NCI-H128 (cell line): ENCODE data around the gene NF1.
A peak's percentile ranks its signal among the peaks of the same experiment; 100 is the strongest.
"Not testable (repeated sequence)": the region's sequence is repeated elsewhere in the genome, so short reads cannot be mapped to it uniquely, and the experiment has no call there.

ENCODE experiments used
- DNase-seq: peaks from one replicate; lab custom pipeline; 2025; ENCODE audit not compliant: unreplicated experiment; lab: John Stamatoyannopoulos, UW

NF1 gene, protein sequence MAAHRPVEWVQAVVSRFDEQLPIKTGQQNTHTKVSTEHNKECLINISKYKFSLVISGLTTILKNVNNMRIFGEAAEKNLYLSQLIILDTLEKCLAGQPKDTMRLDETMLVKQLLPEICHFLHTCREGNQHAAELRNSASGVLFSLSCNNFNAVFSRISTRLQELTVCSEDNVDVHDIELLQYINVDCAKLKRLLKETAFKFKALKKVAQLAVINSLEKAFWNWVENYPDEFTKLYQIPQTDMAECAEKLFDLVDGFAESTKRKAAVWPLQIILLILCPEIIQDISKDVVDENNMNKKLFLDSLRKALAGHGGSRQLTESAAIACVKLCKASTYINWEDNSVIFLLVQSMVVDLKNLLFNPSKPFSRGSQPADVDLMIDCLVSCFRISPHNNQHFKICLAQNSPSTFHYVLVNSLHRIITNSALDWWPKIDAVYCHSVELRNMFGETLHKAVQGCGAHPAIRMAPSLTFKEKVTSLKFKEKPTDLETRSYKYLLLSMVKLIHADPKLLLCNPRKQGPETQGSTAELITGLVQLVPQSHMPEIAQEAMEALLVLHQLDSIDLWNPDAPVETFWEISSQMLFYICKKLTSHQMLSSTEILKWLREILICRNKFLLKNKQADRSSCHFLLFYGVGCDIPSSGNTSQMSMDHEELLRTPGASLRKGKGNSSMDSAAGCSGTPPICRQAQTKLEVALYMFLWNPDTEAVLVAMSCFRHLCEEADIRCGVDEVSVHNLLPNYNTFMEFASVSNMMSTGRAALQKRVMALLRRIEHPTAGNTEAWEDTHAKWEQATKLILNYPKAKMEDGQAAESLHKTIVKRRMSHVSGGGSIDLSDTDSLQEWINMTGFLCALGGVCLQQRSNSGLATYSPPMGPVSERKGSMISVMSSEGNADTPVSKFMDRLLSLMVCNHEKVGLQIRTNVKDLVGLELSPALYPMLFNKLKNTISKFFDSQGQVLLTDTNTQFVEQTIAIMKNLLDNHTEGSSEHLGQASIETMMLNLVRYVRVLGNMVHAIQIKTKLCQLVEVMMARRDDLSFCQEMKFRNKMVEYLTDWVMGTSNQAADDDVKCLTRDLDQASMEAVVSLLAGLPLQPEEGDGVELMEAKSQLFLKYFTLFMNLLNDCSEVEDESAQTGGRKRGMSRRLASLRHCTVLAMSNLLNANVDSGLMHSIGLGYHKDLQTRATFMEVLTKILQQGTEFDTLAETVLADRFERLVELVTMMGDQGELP (N-terminal part only)

DNA sequence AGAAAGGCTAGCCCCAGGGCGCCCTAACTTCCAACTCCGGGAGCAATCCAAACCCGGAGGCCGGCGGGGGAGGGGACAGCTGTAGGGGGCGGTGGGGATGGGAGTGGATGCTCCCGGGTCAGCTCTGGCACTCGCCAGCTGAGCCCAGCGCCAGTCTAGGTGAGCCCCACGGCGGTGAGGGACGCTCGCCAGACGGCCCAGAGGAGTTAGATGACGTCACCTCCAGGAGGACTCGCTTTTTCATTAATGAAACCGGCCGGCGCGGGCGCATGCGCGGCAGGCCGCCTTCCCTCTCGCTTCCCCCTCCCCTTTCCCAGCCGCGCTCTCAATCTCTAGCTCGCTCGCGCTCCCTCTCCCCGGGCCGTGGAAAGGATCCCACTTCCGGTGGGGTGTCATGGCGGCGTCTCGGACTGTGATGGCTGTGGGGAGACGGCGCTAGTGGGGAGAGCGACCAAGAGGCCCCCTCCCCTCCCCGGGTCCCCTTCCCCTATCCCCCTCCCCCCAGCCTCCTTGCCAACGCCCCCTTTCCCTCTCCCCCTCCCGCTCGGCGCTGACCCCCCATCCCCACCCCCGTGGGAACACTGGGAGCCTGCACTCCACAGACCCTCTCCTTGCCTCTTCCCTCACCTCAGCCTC, at the start of gene NF1:
NF1 (plus strand) TSS at position 378 of the 636 bp plus-strand sequence. CDS start 333 bp downstream, outside the sequence.
- peak; percentile 80 for DNase-seq

DNA sequence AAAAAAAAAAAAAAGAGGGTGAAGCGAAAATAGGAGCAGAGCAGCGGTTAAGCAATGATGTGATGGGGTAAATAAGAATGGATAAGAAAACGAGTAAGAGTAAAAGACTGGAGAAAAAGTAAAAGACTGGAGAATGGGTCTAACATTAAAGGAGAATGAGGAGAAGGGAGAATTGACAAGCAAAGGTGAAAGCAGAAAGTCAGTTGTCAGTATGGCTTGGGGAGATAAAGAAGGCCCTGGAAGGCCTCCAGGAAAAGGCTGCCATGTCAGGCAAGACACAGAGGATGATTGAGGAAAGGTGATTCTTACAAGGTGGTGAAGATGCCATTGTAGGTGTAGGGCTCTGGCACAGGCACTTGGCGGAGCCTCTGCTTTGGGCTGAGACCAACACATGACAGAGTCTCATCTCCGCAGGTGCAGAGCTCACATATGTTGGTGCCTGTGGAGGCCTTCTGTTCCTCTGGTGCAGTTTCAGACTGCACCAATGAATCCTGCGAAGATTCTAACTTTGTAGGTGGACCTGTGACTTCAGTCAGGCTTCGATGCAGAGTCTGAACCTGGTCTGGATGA, 47.8 kb upstream of the NF1 start:
- not testable (repeated sequence) for DNase-seq

DNA sequence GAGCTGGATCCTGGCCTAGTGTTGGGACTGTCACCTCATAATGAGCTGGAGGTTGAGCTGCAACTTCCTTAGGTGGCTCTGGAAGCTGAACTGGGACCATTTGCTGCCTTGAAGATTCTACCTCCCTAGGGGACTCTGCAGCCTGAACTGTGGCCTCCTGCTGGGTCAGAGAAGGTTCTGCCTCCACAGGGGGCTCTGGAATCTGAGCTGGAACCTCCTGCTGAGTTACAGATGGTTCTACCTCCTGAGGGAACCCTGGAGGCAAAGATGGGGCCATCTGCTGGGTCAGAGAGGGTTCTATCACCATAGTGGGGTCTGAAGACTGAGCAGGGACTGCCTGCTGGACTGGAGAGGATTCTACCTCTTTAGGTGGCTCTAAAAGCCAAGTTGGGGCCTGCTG, 46.6 kb upstream of the NF1 start:
- no peak for DNase-seq

DNA sequence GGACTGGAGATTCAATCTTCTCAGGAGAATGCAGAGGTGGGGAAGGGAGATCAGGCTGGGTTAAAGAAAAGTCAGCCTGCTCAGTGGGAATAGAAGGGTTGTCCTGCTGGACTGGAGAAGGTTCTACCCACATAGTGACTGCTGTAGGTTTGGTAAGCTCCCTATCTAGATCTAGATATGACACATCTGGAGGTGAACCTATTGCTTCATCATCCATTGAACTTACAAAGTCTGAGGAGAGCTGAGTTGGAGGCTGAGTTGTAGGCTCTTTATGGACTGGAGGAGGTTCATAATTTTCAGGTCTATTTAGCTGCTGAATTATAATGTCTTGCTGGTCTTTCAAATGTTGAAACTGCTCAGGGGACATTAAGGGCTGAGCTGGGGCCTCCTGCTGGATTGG, 46.0 kb upstream of the NF1 start:
- no peak for DNase-seq

DNA sequence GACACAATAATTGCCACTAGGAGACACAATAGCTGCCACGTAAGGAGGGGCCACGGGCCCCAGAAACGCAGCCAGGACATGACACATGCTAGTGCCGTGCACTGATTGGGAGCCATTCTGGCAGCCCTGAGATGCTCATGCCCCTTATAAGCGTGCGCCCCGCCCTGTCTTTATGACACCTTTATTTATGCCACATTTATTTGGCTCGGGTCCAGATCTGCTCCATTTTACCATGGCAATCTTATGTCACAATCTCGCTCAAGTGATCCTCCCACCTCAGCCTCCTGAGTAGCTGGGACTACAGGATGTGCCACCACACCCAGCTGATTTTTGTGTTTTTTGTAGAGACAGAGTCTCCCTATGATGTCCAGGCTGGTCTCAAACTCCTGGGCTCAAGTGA, 43.8 kb upstream of the NF1 start:
- no peak for DNase-seq

DNA sequence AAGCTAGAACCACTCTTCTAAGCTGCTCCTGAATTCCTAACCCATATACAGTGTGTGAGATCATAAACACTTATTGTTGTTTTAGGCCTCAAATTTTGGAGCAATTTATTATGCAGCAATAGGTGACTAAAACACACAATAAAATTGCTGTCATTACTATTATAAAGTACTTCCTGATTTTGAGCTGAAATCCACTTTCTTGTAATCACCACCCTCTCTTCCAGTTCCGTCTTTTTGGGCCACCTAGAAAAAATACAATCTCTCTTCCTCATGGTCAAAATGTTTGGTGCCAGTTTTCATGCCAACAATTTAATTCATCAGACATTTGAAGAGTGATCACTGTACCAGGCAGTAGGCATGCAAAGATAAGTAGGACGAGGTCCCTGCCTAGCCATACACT, 43.3 kb upstream of the NF1 start:
- no peak for DNase-seq

DNA sequence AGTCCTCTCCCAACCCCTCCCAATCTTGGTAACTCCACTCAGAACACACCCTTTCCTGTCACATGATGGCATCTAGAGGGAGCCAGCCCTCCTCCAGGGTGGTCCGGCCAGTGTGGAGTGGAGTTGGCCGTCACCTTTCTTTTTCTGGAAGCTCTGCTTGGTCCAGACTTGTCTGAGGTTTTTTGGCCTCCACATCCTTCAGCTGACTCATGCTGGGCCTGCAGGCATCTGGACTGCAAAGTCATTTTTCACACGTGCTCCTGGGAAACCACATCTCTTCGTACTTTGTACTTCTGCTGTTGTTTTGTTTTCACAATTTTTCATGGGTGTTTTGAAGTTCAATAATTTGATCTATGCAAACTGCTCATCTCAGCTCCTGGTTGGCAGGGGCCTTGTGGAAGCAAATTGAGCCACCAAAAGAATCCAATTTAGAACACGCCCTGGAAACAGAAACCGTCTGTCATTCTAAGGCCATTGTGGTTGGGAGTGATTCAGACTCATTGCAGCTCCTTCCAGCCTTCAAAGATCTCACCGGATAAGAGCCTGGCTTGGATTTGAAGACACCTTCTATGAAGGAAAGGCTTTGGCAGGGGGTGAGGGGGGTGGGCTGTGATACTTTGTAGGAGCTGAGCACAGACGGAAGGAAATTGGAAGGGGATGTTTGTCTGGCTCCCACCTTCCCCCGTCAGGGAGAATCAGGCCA, 42.4 kb upstream of the NF1 start:
- DNase-seq, result no peak

DNA sequence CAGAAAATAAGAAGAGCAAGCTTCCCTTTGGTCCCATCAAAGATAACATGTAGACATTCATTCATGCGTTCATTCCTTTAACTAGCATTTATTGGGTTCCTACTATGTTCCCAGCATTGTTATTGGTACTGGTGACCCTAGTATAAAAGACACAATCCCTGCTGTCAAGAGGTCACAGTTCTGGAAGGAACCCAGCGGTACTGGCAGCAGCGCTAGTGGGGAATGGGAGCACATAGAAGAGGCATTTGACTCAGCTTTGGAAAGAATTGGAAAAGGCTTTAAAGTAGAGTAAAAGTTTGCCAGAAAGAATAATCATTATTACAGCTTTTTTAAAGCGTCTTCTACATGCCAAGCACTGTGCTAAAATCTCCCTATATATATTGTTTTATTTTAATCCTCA, 41.7 kb upstream of the NF1 start:
- no peak for DNase-seq

DNA sequence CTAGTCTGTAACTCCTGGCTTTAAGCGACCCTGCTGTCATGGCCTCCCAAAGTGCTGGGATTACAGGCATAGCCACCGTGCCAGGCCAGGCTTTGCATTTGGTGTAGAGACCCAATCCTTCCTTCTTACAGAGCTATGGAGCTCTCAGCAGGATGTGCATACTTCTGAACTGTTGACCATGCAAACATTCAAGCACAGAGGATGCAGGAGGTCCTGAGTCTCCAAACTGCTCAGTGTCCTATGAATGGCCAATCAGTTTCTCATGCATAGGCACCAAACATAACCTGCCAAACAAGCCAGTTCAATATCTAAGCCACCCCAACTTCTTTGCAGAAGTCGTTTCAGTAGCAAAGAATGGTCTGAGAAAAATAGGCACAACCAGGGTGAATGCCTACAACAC, 40.0 kb upstream of the NF1 start:
- no peak for DNase-seq

DNA sequence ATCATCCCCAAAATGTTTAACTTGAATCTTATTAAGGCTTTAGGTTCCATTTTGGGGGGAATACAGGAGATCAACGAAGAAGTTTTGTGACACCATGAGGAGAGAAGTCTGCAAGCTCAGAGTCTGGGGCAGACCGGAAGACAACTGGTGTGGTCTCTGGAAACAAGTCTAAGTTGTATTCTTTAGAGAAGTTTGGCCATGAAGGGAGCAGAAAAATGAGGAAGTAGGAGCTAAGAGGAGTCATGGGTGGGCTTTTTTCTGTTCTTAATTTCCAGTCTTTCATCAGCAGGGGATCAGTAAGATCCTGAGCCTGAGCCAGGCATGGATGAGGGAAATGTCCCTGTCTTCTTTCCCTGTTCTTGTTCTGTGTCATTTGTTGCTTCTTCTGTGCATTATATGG, 35.8 kb upstream of the NF1 start:
- DNase-seq, result no peak

DNA sequence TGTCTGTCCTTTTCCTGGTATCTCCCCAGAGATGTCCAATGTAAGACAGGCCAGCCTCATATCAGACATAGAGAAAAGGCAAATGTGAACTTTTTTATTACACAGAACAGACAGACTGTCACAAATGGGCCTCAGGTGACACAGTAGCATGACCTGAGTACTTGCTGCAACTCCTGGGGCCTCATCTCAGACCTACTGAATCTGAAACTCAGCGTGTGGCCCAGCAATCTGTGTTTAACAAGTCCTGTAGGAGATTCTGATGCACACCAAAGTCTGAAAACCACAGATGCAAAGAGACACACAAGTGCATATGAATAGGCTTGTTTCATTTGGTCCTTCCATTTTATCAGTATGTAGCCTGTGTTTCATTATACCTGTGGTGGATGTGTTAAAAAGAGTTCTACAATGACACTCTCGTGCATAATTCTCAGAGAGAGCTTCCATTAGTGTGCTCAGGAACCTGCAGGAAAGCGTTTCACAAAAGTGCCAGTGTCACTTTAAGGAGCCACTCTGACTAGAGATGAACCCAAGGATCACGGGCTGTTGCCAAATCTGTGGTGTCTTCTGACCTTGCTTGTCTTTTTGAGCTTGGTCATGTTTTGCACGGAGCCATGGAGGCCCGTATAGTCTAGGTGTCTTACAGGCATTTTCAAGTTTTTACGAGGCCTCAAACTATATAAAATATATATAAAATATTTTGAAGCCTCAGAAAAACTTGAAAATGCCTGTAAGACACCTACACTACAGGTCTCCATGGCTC, 33.8 kb upstream of the NF1 start:
- DNase-seq, result no peak

DNA sequence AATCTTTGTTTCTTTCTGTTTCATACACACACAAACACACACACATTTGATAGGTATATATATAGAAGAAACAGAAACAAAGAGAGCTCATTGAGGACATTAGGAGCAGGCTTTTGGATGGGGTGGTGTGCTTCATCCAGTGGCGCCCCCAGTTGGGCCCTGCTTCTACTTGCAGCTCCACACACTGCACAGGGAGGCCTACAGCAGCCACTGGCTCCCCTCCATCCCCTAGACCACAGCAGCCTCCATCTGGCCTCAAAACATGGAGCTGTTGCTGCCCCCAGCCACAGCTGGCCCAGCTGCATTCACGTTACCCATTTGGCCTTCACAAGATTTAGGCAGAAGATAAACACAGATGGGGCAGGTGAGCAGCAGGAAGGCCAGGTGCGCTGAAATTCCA, 33.1 kb upstream of the NF1 start:
- DNase-seq, result no peak

DNA sequence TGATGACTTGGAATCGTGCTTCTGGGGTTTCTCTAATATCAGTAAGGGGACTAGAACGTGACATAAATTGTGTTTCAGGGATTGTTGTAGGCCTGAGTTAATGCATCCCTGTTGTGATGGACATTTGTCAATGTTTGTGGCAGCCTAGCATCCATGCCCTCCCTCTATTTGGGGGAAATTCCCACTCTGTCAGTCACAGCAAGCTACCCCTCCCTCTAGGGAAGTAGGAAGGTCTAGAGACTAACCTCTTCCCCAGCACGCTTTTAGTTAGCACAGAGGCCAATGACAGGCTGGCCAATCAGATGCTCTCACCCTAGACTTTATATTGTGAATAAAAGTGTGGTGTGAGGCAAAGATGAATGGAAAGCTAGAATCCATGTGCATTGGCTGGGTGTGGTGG, 32.4 kb upstream of the NF1 start:
- no peak for DNase-seq

DNA sequence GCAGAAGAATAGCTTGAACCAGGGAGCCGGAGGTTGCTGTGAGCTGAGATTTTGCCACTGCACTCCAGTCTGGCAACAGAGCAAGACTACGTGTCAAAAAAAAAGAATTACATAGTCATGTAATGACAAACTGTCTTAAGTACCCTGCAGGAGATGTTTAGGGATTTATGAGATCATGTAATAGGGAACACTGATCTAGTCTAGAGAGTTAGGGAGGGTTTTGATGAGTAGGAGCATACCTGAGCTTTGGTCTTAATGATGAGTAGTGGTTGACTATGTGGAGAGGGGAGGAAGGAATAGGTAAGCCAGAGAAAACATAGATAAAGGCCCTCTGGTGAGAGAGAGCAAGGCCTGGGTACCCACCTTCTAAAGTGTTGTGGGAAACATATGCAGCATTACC, 30.1 kb upstream of the NF1 start:
- DNase-seq, result no peak

DNA sequence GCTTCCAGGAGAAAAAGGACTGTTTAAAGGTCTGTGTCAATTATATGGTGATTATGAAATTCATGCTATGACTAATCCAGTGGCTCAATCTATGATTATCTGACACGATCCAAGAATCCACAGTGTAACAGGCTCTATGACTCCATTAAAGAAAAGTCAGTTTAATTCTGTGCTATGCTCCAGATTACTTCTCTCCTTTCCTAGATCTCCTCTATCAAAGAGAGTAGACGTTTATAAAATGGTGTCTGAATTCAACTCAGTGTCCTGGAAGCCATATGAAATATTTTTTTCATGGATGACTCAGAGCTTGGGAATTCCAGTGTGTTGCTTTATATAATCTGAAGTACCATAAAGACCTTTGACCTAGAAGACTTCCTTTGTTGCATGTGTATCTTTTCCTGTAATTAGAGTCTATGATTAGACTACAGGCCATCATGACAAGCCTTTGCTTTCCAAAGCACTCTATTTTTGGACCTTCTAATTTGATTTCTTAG, 27.0 kb upstream of the NF1 start:
- no peak for DNase-seq

DNA sequence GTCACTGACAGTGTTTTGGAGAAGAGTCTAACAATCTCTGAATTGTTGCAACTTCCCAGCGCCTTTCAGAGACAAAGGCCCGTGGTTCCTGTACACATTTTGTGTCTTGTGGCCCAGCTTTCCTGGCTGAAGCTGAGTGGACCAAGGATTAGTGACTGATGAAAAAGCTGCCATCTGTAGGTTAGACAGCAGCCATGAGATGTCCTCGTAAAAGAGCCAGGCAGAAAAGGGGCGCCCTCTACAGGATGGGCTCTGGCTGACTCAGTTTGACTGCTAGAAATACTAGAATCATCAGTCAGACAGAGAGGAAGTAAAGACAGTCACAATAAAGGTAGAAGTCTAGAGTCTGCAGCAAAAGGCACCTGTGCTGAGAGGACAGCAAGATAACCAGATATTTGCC, 26.5 kb upstream of the NF1 start:
- no peak for DNase-seq

DNA sequence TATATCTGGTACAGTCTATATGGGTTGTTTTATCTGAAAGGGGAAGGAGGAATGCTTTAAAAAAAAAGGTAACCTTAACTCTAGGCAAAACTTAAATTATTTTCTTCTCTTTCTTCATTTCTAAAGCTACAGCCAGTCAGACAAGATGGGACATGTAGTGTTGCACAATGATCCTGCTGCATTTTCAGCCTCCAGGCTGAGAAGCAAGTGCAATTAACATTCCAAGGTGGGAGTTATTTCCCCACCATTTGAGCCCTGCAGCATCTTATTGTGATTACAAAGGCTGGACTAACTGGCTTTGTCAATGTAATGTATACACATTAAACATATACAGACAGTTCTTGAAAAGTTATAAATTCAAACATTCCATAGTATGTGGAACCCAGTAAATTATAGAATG, 22.6 kb upstream of the NF1 start:
- no peak for DNase-seq

DNA sequence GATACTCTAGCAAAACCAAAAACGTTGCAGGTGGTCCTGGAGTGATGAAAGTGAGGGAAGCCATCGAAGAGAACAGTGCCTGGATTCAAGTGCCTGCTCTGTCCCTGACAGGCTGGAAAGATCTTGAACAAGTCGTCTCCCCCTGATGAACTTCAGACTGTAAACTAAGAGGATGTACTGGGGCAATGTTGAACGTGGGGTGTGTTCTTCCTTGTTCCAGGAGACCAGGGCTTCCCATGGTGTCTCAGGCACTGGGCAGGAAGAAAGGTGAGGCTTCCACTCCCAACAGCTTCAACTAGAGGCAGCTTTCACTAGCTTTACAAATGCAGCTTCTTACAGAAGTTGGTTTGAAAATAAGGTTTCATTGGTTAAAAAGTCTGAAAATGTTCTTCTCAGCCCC, 21.4 kb upstream of the NF1 start:
- no peak for DNase-seq
